Ovary (tissue), 9 donors: ENCODE measurements around the gene TMPRSS3. TPM values are rescaled to one million over a fixed set of nuclear protein-coding genes. Genes with fewer than 3 reads are reported as not detected.

ENCODE experiments used
- DNase-seq, 5 donors: peaks; one replicate each; pipeline ENCODE4 v3.0.0-alpha.2; 2019 to 2020
- H3K27ac ChIP-seq, 2 donors: fragments of 200-600 bp; one replicate each; pipeline versions ENCODE4 v1.5.1 to v1.8.0; 2019 to 2022
- H3K27me3 ChIP-seq: fragments of 200-600 bp; one replicate; pipeline ENCODE4 v1.8.0; 2022
- H3K36me3 ChIP-seq: fragments of 200-600 bp; sonication (generic); one replicate; pipeline ENCODE4 v1.5.1; 2019
- H3K4me1 ChIP-seq: one replicate; pipeline ENCODE4 v1.8.1; 2013; ENCODE audit warnings: mild to moderate bottlenecking, moderate library complexity; ENCODE audit not compliant: insufficient read depth
- H3K4me3 ChIP-seq: fragments of 200-600 bp; sonication (generic); one replicate; pipeline ENCODE4 v1.5.1; 2017
- H3K9me3 ChIP-seq, 2 donors: fragments of 200-600 bp in 1 of 2; sonication (generic) in 1 of 2; one replicate each; pipeline versions ENCODE4 v1.5.1 to v1.8.1; 2013 to 2019; ENCODE audit warnings: mild to moderate bottlenecking in 1 of 2, moderate library complexity in 1 of 2
- CTCF ChIP-seq, 3 donors: fragments of 450-650 bp in 2 of 3; fragments of 200-600 bp in 1 of 3; IDR thresholded peaks; one replicate each; pipeline versions ENCODE4 v1.5.1 to v1.8.0; 2016 to 2022; ENCODE audit warnings: antibody characterized with exemption in 3 of 3, mild to moderate bottlenecking in 1 of 3
- EP300 ChIP-seq: sonication (generic); formaldehyde crosslinking; IDR thresholded peaks from one replicate; pipeline ENCODE4 v1.6.1; 2017; ENCODE audit warnings: antibody characterized with exemption
- POLR2A ChIP-seq: fragments of 450-650 bp; IDR thresholded peaks from one replicate; pipeline ENCODE4 v1.6.1; 2017; ENCODE audit warnings: antibody characterized with exemption, mild to moderate bottlenecking, moderate library complexity
- WGBS, 3 donors: extraction: QIAGEN DNeasy Blood & Tissue Kit in 1 of 3; methylation state at CpG; one replicate each; pipeline versions ENCODE4 v1.1.5 to v1.1.7; 2013 to 2017; 5-methylcytosine and 5-hydroxymethylcytosine counted together
- intact Hi-C, 4 donors: fragments of 100-400 bp; cut with DNase I; formaldehyde crosslinking; loops; one replicate each; pipeline versions ENCODE4 v1.11.0 to v1.15.1; 2022 to 2023
- polyA plus RNA-seq, 2 donors: library from polyadenylated mRNA; stranded (reverse); fragments of 200-250 nt in 1 of 2; fragments of 350-450 nt in 1 of 2; fragmentation: Illumina TruSeq in 1 of 2; extraction: RNeasy Lipid Tissue Mini Kit (QIAGEN cat#74804) in 1 of 2; gene quantifications; one replicate each; pipeline ENCODE4 v1.2.3, GENCODE V29; 2013 to 2014
- total RNA-seq, 7 donors: library from RNA; depleted of rRNA in 2 of 7; stranded (reverse); fragments of >200 nt in 2 of 7; fragmentation: NEBNext Ultra II Directional in 3 of 7; extraction: Animal tissue kit (Norgen Biotek cat#: 25700) in 3 of 7; gene quantifications; one replicate each; pipeline versions ENCODE4 v1.1.0 to v1.2.4, GENCODE V29; 2016 to 2023
- donor health status: DM: no; HTN: no; CAD: no; lungs with moderate emphysema.
- donor health status: DM: no; HTN: no; CAD: no.
- donor health status: Bipolar disorder and iron deficiency.
- donor health status: DM: yes; HTN: yes; CAD: no.
- donor health status: DM: no; HTN: no; CAD: no.
- donor health status: DM: yes; HTN: yes; CAD: no.

The TMPRSS3 gene
- total and polyA plus RNA-seq, 9 donors = 0.07 to 28.6 (median 1.4) TPM; not detected in 2

- intact Hi-C loops = no loop called here
- 75 to 81% (median 77%) methylated on average over 6 of the region's 6 CpGs for WGBS, 3 donors
- H3K9me3 ChIP-seq = no peaks in the 10 kb centered on the region
- no peaks in the 10 kb centered on the region for H3K4me1 ChIP-seq
- no peak overlapping the region for H3K27ac ChIP-seq
- TF ChIP-seq POLR2A (no peak), CTCF (IDR thresholded peaks at IDR 0.05) (no peak), EP300 (no peak)
- no peaks in the 10 kb centered on the region for H3K36me3 ChIP-seq
- no peak overlapping the region for H3K4me3 ChIP-seq
- H3K27me3 ChIP-seq = no peaks in the 10 kb centered on the region
- no peak for DNase-seq
These were observed 12.5 kb downstream of the TMPRSS3 start for GRCh38 chr21:42383331-42383730.

- WGBS, 3 donors = 84 to 90% (median 86%) methylated on average over 6 of the region's 6 CpGs
- no peaks in the 10 kb centered on the region for H3K4me1 ChIP-seq
- H3K4me3 ChIP-seq = no peak overlapping the region
- H3K36me3 ChIP-seq = no peaks in the 10 kb centered on the region
- H3K27ac ChIP-seq = no peak overlapping the region
- no peaks in the 10 kb centered on the region for H3K27me3 ChIP-seq
- no peaks in the 10 kb centered on the region for H3K9me3 ChIP-seq
- no peak for DNase-seq
- intact Hi-C loops = no loop called here
- TF ChIP-seq CTCF (IDR thresholded peaks at IDR 0.05) (no peak), EP300 (no peak), POLR2A (no peak)
These were observed 12.9 kb downstream of the TMPRSS3 start for GRCh38 chr21:42382915-42383314.

- Histone ChIP-seq H3K9me3 (no peaks in the 10 kb centered on the region), H3K36me3 (no peaks in the 10 kb centered on the region), H3K27me3 (no peaks in the 10 kb centered on the region), H3K4me3 (no peak overlapping the region), H3K4me1 (no peaks in the 10 kb centered on the region), H3K27ac (no peak overlapping the region)
- 50 to 59% (median 55%) methylated on average over 1 of the region's 1 CpG for WGBS, 3 donors
- intact Hi-C loops = no loop called here
- TF ChIP-seq POLR2A (no peak), CTCF (IDR thresholded peaks at IDR 0.05) (no peak), EP300 (no peak)
- no peak for DNase-seq
These were observed 14.4 kb downstream of the TMPRSS3 start for GRCh38 chr21:42381347-42381984.

- Histone ChIP-seq H3K9me3 (no peaks in the 10 kb centered on the region), H3K27ac (no peak overlapping the region), H3K4me1 (no peaks in the 10 kb centered on the region), H3K4me3 (no peak overlapping the region), H3K36me3 (no peaks in the 10 kb centered on the region), H3K27me3 (no peaks in the 10 kb centered on the region)
- WGBS, 3 donors = 78 to 84% (median 79%) methylated on average over 17 of the region's 17 CpGs
- DNase-seq = no peak
- no peak for TF ChIP-seq EP300
- no peak for TF ChIP-seq CTCF (IDR thresholded peaks at IDR 0.05)
- TF ChIP-seq POLR2A = no peak
- intact Hi-C loops = no loop called here
These were observed 16.2 kb downstream of the TMPRSS3 start for GRCh38 chr21:42379426-42380215.
